IPS-18c (cell line): ENCODE measurements around the gene FHL1.

ENCODE experiments used
- H3K4me3 ChIP-seq: 2 replicates; pipeline ENCODE4 v1.7.0; 2013; ENCODE audit warnings: low read depth, mild to moderate bottlenecking, low read length, moderate library complexity; ENCODE audit not compliant: insufficient read depth
- H3K9me3 ChIP-seq: one replicate; pipeline ENCODE4 v1.6.1; 2013; ENCODE audit warnings: mild to moderate bottlenecking, low read length, moderate library complexity; ENCODE audit not compliant: control insufficient read depth, insufficient read depth

FHL1 gene

GRCh38 chrX:136168929-136169735 is 21.8 kb downstream of the FHL1 start:
- H3K4me3 ChIP-seq = no peak overlapping the region
- H3K9me3 ChIP-seq = no peaks in the 10 kb centered on the region

- no peaks in the 10 kb centered on the region for H3K9me3 ChIP-seq
- no peak overlapping the region for H3K4me3 ChIP-seq
Measured at GRCh38 chrX:136170139-136170800, 22.9 kb downstream of the FHL1 start.

GRCh38 chrX:136171420-136171819 is 24.1 kb downstream of the FHL1 start:
- Histone ChIP-seq H3K9me3 (no peaks in the 10 kb centered on the region), H3K4me3 (no peak overlapping the region)

DNA sequence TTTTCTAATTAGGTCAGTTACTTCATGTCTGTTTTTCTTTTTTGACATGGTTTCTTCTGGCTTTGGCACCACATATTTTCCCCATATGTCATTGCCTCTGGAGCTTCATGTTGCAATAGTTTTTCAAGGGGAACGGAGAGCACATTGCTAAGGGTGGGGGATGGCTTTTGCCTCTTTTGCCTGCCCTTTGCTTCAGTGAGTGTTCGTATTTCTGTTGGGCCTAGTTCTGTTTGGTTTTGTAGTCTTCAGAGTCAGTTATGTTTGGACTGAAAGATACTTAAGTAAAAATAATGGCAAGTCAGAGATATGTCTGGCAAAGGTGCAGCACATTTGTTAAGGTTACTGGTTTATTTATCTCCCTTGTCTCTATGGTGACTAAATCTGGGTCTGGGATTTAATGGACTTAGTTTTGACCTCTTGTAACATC is 29.1 kb downstream of the FHL1 start:
- H3K4me3 ChIP-seq = no peak overlapping the region
- H3K9me3 ChIP-seq = no peaks in the 10 kb centered on the region

- Histone ChIP-seq H3K4me3 (no peak overlapping the region), H3K9me3 (no peaks in the 10 kb centered on the region)
Measured at GRCh38 chrX:136179133-136179532, 31.8 kb downstream of the FHL1 start.

DNA sequence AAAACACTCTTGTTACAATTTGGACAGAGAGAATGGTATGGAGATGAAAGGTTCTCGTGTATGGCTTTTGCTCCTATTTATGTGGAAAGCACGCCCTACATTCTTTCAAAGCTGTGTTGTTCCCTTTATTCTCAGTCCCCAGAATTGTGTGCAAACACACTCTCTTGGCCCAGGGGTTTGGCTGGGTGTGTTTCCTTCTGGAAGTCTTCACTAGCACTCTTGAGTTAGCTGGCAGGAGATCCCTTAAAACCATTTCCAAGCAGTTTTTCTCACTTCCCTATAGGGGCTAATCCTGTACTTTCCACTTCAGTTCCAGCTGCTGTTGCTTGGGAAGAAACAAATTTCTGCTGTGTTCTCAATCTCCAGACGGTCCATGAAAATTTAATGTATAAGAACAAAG is 35.1 kb downstream of the FHL1 start:
- no peak overlapping the region for H3K4me3 ChIP-seq
- H3K9me3 ChIP-seq = no peaks in the 10 kb centered on the region

GRCh38 chrX:136183172-136183571 is 35.8 kb downstream of the FHL1 start:
- H3K9me3 ChIP-seq = no peaks in the 10 kb centered on the region
- no peak overlapping the region for H3K4me3 ChIP-seq

DNA sequence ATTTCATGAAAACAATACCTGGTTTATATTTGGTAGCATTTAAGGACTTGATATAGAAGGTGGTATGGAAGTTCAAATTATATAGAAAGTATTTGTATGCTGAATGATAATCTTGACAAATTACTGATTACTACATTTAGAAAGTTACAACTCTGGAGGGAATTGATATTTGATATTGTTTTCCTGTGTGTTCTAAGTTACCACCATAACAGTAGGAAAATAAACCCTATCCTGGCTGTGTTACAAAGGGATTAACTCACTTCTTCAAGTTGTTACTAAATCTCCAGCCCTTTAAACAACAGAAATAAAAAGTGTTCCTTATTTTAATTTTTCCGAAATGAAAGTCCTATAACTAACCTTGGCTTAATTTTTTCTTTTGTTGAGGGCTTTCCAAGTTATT is 36.6 kb downstream of the FHL1 start:
- Histone ChIP-seq H3K4me3 (no peak overlapping the region), H3K9me3 (no peaks in the 10 kb centered on the region)

DNA sequence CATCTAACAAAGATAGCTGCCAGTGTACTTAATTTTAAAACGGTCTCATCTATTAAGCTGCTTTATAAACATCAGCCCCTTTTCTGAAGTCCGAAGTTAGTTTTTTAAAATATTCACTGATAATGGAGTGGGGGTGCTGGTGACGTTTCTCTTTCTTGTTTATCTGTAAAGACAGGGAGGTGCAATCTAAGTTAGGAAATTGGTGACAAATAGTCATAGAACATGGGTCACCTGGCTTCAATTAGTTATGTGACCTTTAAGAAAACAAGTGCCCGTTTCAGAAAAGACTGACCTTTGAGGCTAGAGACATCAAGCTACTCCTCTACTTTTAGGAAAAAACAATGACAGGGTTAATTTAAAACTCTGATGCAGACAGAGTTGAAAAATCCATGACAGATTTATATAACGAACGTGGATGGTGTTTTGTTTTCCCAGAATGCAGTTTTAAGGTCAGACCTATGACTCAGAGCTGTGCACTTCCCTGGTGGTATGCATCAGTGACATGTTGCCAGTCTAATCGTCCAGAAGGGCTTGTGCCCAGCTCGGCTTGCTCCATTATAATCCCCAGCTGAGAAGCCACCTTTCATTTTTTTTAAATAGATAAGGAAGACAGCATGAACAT is 38.2 kb downstream of the FHL1 start:
- Histone ChIP-seq H3K4me3 (no peak overlapping the region), H3K9me3 (no peaks in the 10 kb centered on the region)

DNA sequence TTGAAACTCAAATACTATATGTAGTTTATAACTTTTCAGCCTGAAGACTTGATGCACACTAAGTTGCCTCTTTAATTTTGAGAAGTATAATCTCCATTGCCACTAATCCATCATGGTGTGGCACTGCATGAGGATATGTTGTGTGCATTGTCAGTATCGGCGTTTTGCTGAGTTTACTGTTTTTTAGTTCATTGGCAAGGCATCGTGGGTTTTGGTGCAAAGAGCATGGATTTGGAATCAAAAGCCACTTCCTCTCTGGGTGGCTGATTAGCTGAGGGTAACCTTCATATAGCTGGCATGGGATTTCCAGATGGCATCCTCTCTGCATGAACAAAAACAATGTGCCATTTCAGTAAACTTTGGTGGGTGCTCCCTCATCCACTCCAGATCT is 38.7 kb downstream of the FHL1 start:
- Histone ChIP-seq H3K9me3 (no peaks in the 10 kb centered on the region), H3K4me3 (no peak overlapping the region)

DNA sequence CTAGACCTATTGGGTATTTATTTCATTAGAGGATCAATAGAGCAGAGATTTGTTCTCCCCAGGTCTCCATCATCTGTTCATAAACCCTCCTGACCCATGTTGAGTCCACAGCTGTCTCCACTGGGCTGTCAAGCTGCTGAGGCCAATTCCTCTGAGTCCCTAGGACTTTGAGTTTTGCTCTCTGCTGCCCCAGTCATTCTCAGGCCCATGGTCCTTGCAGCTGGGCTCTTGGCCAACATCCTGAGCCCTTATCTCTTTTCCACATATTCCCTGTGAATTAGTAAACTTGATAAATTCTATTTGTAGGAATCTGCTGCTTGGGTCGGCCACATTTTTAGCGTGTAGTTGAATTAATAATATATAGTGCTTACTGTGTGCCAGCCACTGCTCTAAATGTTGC is 41.9 kb downstream of the FHL1 start:
- Histone ChIP-seq H3K9me3 (no peaks in the 10 kb centered on the region), H3K4me3 (no peak overlapping the region)

DNA sequence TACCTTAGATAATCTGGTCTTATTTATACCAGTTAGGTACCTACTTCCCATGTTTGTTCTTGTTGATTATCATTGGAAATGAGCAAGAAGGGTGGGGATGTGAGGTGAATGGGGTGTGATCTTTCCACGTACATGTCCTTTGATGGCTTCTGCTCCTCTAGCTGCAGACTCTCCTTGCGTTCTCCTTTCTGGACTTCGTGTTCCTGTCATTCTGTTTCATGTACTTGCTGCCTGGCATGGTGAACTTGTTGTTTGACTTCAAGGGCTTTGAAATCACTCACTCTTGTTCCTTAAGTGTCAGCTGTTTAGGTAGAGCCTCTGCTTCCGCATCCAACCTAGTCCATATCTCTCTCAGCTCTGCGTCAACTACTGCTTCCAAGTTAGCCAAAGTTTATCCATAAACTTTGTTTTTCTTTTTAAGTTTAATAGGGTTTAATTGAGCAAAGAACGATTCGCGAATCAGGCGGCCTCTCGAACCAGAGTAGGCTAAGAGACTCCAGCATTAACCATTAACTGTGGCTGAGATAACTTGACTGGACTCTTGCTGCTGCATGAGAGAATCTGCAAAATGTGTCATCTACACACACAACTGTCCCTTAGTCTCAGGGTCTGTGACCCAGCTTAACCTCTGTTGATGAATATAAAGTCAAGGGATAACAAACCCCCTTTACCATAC is 42.8 kb downstream of the FHL1 start:
- H3K9me3 ChIP-seq = no peaks in the 10 kb centered on the region

GRCh38 chrX:136191171-136191570 is 43.8 kb downstream of the FHL1 start:
- H3K4me3 ChIP-seq = no peak overlapping the region

More for the DNA sequence above, 42.8 kb downstream of the FHL1 start:
- no peak overlapping the region for H3K4me3 ChIP-seq

GRCh38 chrX:136192135-136192534 is 44.8 kb downstream of the FHL1 start:
- Histone ChIP-seq H3K4me3 (no peak overlapping the region), H3K9me3 (no peaks in the 10 kb centered on the region)

More at GRCh38 chrX:136191171-136191570, 43.8 kb downstream of the FHL1 start:
- H3K9me3 ChIP-seq = no peaks in the 10 kb centered on the region

- no peak overlapping the region for H3K4me3 ChIP-seq
- H3K9me3 ChIP-seq = no peaks in the 10 kb centered on the region
Measured at GRCh38 chrX:136192839-136193414, 45.6 kb downstream of the FHL1 start.

DNA sequence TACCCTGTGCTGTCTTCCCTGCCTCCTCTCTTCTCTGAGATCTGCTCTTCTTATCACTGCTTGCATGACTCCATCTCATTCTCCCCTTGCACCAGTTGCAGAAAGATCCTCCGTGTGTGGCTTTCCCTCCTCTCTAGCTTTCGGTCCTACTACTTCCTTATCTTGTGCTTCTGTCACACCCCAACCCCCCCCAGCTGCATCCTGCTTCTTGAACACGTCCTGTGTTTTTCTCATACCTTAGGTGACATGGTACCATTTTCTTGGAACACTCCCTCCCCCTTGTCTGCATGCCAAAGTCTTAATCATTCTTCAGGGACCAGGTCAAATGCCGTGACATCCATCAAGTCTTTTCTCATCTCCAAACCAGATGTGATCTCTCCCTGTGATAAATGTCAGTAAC is 46.4 kb downstream of the FHL1 start:
- H3K4me3 ChIP-seq = no peak overlapping the region
- no peaks in the 10 kb centered on the region for H3K9me3 ChIP-seq

GRCh38 chrX:136194536-136194935 is 47.2 kb downstream of the FHL1 start:
- H3K9me3 ChIP-seq = no peaks in the 10 kb centered on the region

More at GRCh38 chrX:136194536-136194935, 47.2 kb downstream of the FHL1 start:
- no peak overlapping the region for H3K4me3 ChIP-seq
